Transverse colon (tissue), 4 donors: ENCODE measurements around the gene RNF150. TPM values are rescaled to one million over a fixed set of nuclear protein-coding genes. Genes with fewer than 3 reads are reported as not detected.

Experiments
- DNase-seq: peaks from one replicate; pipeline ENCODE4 v3.0.0-alpha.2; 2019
- H3K27ac ChIP-seq, 4 donors: fragments of 200-600 bp; sonication (generic); 2 replicates each; pipeline ENCODE4 v1.5.1; 2016 to 2018; ENCODE audit warnings: inconsistent platforms in 4 of 4
- H3K27me3 ChIP-seq: fragments of 200-600 bp; sonication (generic); 2 replicates; pipeline ENCODE4 v1.5.1; 2017; ENCODE audit warnings: inconsistent platforms
- H3K36me3 ChIP-seq, 4 donors: fragments of 200-600 bp; sonication (generic); 2 replicates each; pipeline ENCODE4 v1.5.1; 2017 to 2019; ENCODE audit warnings: inconsistent platforms in 4 of 4
- H3K4me1 ChIP-seq, 4 donors: fragments of 200-600 bp; sonication (generic); 2 replicates each; pipeline ENCODE4 v1.5.1; 2017 to 2020; ENCODE audit warnings: inconsistent platforms in 4 of 4
- H3K4me3 ChIP-seq, 4 donors: fragments of 200-600 bp; sonication (generic); 1 replicate in 1 of 4; 2 replicates in 3 of 4; pipeline versions ENCODE4 v1.5.1 to v1.6.1; 2017 to 2019; ENCODE audit warnings: inconsistent platforms in 4 of 4
- H3K9me3 ChIP-seq, 2 donors: fragments of 200-600 bp; sonication (generic); 2 replicates each; pipeline ENCODE4 v1.5.1; 2017 to 2019; ENCODE audit warnings: inconsistent platforms in 2 of 2
- CTCF ChIP-seq, 5 experiments: fragments of 200-600 bp in 3 of 5; fragments of 450-650 bp in 2 of 5; sonication (generic) in 3 of 5; IDR thresholded peaks; 1 replicate in 2 of 5; 2 replicates in 3 of 5; pipeline ENCODE4 v1.5.1; 2016 to 2017; ENCODE audit warnings: antibody characterized with exemption in 5 of 5, inconsistent platforms in 3 of 5, mild to moderate bottlenecking in 2 of 5, moderate library complexity in 1 of 5
- EP300 ChIP-seq: sonication (generic); formaldehyde crosslinking; IDR thresholded peaks from one replicate; pipeline ENCODE4 v1.6.1; 2017; ENCODE audit warnings: antibody characterized with exemption, low read depth
- POLR2A ChIP-seq: fragments of 450-650 bp; IDR thresholded peaks from one replicate; pipeline ENCODE4 v1.6.1; 2016; ENCODE audit warnings: antibody characterized with exemption, mild to moderate bottlenecking, moderate library complexity
- POLR2AphosphoS5 ChIP-seq, 3 donors: sonication (generic); formaldehyde crosslinking; IDR thresholded peaks; one replicate each; pipeline ENCODE4 v1.6.1; 2016; ENCODE audit warnings: antibody characterized with exemption in 3 of 3
- WGBS, 2 donors: methylation state at CpG; one replicate each; pipeline ENCODE4 v1.1.5; 2018; ENCODE audit warnings: low coverage in 1 of 2; 5-methylcytosine and 5-hydroxymethylcytosine counted together
- in situ Hi-C, 4 donors: fragments of 200-750 bp; cut with MboI; loops; one replicate each; pipeline versions ENCODE4 v1.15.0 to v1.15.1; 2017; ENCODE audit warnings: low sequenced_read_pairs in 3 of 4, low pct_ligation_motif_present in 1 of 4, low pct_unique_long_range_greater_than_20kb in 1 of 4
- intact Hi-C: fragments of 100-400 bp; cut with DNase I; formaldehyde crosslinking; loops from one replicate; pipeline ENCODE4 v1.15.1; 2023; ENCODE audit warnings: low total_unique reads
- total RNA-seq, 4 donors: library from RNA; depleted of rRNA; stranded (reverse); fragments of >200 nt; gene quantifications; one replicate each; pipeline ENCODE4 v1.1.0, GENCODE V29; 2016

Gene RNF150
- total RNA-seq, 4 donors from 2014 or later = 2.8 to 15.3 (median 7.9) TPM

DNA sequence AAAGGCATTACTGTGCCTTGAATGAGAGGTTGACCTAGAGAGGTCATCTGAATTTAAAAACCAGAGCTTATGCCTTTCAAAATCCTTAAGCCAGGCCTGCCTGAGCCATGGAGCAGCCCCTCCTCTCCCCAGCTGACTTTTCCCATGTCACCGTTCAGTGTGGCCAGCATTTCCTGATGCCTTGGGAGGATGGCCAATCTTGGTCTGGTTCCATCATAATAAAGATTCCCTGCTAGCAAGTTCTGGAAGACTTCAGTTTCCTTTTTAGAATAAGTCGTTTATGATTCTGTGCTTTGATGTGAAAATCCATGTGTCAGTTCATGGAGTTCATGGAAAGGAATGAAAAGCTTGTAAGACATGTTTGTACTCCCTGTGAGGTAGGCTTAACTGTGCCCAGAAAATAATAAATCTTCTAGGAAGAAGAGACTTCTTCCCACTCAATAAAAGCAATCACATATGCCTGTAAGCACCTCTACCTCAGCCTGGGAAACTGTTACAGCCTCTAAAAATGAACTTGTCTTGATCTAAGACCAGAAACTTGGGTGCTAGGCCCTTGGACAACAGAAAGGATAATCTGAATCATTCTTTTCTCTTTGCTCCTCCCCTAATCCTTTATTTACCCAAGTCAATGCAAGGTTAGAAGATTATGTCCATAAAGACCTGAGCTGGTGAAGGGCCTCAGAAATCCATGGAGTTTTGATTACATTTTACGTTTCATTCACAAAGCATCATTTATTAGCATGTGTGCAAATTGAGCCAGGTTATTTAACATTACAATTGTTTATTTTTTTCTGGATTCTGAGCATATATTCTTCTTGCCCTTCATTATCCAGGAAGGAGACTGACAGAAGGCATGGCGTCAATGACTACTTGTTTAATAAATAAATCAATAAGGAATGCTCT lies 293.1 kb downstream of the RNF150 start:
- Histone ChIP-seq H3K27me3 (no peaks in the 10 kb centered on the region), H3K4me3 (no peak overlapping the region), H3K36me3 (no peaks in the 10 kb centered on the region), H3K4me1 (peaks cover 0 to 4% (median 0%) of the 10 kb centered on the region in 4 donors), H3K27ac (peak overlapping the region in 3 of 4 donors; percentile 6 to 18 (median 11)), H3K9me3 (no peaks in the 10 kb centered on the region)
- intact Hi-C loops = no loop called here
- no peak for DNase-seq
- in situ Hi-C loops = no loop called here
- TF ChIP-seq EP300 = no peak
- no peak for TF ChIP-seq POLR2A
- TF ChIP-seq POLR2AphosphoS5 (IDR thresholded peaks at IDR 0.05) = peak in 1 of 3 donors; percentile 39
- no peak for TF ChIP-seq CTCF (IDR thresholded peaks at IDR 0.05)
- WGBS, 2 donors = 48 to 54% methylated on average over 3 to 4 of the region's 4 CpGs

DNA sequence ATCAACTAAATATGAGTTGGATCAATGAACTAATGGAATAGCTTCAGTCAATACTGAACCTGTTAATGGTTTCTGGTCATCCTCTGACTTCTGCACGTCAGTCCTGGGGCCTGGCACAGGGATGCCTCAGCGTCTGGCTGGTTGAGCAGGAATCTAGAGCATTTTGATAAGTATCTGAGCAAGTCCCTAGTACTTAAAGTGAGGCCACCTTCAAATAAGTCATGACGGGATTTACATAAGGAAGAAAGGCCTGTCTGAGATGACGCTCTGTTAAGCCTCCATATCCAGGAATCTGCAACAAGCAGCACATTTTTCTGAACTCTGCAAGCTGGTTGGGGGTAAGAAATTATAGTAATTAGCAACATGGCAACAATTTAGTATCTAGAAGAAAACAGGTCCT lies 293.9 kb downstream of the RNF150 start:
- peaks cover 0 to 4% (median 0%) of the 10 kb centered on the region in 4 donors for H3K4me1 ChIP-seq
- no peak overlapping the region for H3K4me3 ChIP-seq
- intact Hi-C loops = no loop called here
- TF ChIP-seq POLR2AphosphoS5 (IDR thresholded peaks at IDR 0.05) (no peak), POLR2A (no peak), EP300 (no peak)
- WGBS, 2 donors = 81% methylated on average over 4 of the region's 4 CpGs; no CpG with 5 or more reads in 1 of the 2 donors
- H3K27ac ChIP-seq = peak overlapping the region in 2 of 4 donors; percentile 6 to 9
- DNase-seq = no peak
- no peaks in the 10 kb centered on the region for H3K9me3 ChIP-seq
- in situ Hi-C loops = no loop called here
- H3K27me3 ChIP-seq = no peaks in the 10 kb centered on the region
- H3K36me3 ChIP-seq = no peaks in the 10 kb centered on the region

GRCh38 chr4:140837736-140838135 lies 295.5 kb downstream of the RNF150 start:
- Histone ChIP-seq H3K4me3 (no peak overlapping the region), H3K36me3 (no peaks in the 10 kb centered on the region), H3K27me3 (no peaks in the 10 kb centered on the region), H3K27ac (no peak overlapping the region), H3K9me3 (no peaks in the 10 kb centered on the region), H3K4me1 (peaks cover 0 to 4% (median 0%) of the 10 kb centered on the region in 4 donors)
- no peak for TF ChIP-seq POLR2A
- TF ChIP-seq POLR2AphosphoS5 (IDR thresholded peaks at IDR 0.05) = no peak
- TF ChIP-seq EP300 = no peak
- no peak for TF ChIP-seq CTCF (IDR thresholded peaks at IDR 0.05)
- no peak for DNase-seq
- in situ Hi-C loops = no loop called here
- intact Hi-C loops = no loop called here

DNA sequence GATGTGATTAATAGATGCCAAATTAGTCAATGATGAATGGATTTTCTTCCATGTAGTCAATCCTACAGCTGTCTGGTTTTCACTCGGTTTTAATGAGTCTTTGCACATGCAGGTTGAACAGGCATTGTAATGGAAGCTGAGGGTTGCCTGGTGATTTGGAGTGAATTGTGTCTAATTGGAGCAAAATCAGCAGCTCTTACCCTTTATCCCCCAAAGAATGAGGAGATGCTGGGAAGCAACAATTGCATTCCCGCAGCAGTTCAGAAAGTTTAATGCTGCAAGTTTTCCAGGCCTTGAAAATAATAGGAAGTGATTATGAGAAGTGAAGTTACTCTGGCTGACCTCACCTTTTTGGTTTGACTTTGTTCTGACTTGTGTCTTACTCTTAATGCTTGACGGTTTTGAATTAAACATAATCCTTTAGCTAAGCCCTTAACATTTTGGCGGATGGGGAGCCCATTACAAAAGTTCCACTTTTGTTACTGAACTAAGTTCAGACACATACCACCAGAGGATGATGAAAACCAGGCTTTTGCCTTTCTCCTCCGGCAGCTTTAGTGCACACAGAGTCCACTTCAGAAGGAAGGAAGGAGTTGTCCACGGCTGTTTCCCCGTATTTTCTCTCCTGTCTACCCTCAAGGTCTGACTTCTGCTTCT lies 298.3 kb downstream of the RNF150 start:
- TF ChIP-seq POLR2AphosphoS5 (IDR thresholded peaks at IDR 0.05) = peak in 1 of 3 donors; percentile 10
- TF ChIP-seq EP300 = no peak
- no peak for TF ChIP-seq POLR2A
- DNase-seq = no peak
- peaks cover 0 to 4% (median 0%) of the 10 kb centered on the region in 4 donors for H3K4me1 ChIP-seq
- H3K36me3 ChIP-seq = no peaks in the 10 kb centered on the region
- H3K4me3 ChIP-seq = no peak overlapping the region
- H3K27me3 ChIP-seq = no peaks in the 10 kb centered on the region
- H3K9me3 ChIP-seq = no peaks in the 10 kb centered on the region
- 56 to 70% methylated on average over 5 to 7 of the region's 7 CpGs for WGBS, 2 donors
- peak overlapping the region in 2 of 4 donors; percentile 8 to 10 for H3K27ac ChIP-seq
- in situ Hi-C loops = no loop called here
- intact Hi-C loops = no loop called here

- TF ChIP-seq EP300 (no peak), POLR2A (no peak), CTCF (IDR thresholded peaks at IDR 0.05) (no peak), POLR2AphosphoS5 (IDR thresholded peaks at IDR 0.05) (no peak)
- H3K4me1 ChIP-seq = no peaks in the 10 kb centered on the region
- no peaks in the 10 kb centered on the region for H3K9me3 ChIP-seq
- no peaks in the 10 kb centered on the region for H3K36me3 ChIP-seq
- H3K27me3 ChIP-seq = no peaks in the 10 kb centered on the region
- in situ Hi-C loops = no loop called here
- no peak overlapping the region for H3K4me3 ChIP-seq
- intact Hi-C loops = no loop called here
- no peak overlapping the region for H3K27ac ChIP-seq
- DNase-seq = no peak
- 60 to 94% methylated on average over 1 to 4 of the region's 4 CpGs for WGBS, 2 donors
Observed at GRCh38 chr4:140833280-140833679, 300.0 kb downstream of the RNF150 start.
